HG03571 (cell line): ENCODE measurements around the gene KRTAP10-5.
"Not testable (repeated sequence)": the region's sequence is repeated elsewhere in the genome, so short reads cannot be mapped to it uniquely, and the experiment has no call there.

Experiments used
- ATAC-seq: cut with Tn5 transposase; IDR thresholded peaks from one replicate; pipeline ENCODE4 v1.9.1; 2021; ENCODE audit not compliant: unreplicated experiment

KRTAP10-5 gene

DNA sequence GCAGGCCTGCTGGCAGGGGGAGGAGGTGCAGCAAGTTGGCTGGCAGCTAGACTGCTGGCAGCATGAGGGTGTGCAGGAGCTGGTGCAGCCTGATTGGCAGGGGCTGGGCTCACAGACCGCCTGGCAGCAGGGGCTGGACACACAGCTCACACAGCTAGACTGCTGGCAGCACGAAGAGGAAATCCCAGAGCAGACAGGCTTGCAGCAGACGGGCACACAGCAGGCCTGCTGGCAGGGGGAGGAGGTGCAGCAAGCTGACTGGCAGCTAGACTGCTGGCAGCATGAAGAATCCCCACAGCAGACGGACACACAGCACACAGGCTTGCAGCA lies 11.4 kb upstream of the KRTAP10-5 start:
- not testable (repeated sequence) for ATAC-seq

- ATAC-seq, result not testable (repeated sequence)
Measured at GRCh38 chr21:44590897-44591800, 10.7 kb upstream of the KRTAP10-5 start.

DNA sequence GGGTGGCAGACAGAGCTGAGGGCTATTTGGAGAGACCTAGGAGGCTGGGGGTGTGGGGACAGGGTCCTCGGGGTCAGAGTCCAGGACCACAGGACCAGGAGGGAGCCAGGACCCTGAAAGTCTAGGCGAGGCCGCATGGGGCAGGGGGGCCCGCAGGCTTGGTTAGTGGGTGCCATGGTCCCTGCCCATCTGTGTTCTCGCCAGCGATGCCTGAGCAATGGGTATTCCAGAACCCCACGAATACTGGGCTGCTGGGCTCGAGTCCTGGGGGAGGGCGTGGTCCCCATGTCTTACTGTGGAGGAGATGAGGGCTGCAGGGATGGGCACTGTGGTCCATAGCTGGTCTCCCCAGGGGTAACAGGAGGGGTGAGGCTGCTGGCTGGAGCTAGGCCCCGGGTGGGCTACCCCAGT lies 9.9 kb upstream of the KRTAP10-5 start:
- no peak for ATAC-seq

DNA sequence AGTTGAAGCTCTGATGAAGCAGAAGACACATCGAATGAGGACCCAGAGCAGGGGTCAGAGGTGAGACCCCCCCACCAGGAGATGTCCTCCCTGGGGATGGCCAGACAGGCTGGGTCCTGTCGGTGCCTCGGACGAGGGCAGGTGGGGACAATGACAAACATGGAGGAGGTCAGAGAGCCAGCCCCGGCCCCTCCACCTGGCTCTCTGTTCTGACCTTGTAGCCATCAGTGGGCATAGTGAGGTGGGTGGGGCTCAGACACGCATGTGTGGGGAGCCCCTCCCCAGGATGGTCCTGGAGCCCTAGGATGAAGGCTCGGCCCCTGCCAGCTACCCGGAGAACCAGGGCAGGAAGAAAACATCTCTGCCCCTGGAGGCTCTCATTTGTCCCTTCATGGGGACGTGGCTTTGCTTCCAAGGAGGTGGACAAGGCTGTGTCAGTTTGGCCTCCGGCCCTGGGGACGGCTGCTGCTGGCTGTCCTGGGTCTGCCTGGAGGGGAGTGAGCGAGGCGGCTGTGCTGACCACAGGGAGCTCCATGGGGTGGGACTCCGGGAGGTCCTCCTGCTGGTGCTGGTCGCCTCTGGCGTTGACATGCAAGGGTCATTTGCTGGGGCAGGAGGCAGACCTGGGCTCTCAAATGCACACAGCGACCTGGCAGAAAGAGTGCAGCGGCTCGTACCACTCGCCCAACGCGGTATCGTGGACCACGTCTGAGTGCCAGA lies 9.3 kb upstream of the KRTAP10-5 start:
- ATAC-seq, result no peak

GRCh38 chr21:44589094-44589493 lies 8.7 kb upstream of the KRTAP10-5 start:
- ATAC-seq, result no peak

- no peak for ATAC-seq
Measured at GRCh38 chr21:44585892-44586291, 5.5 kb upstream of the KRTAP10-5 start.

GRCh38 chr21:44583800-44584147 lies 3.4 kb upstream of the KRTAP10-5 start:
- ATAC-seq, result no peak

DNA sequence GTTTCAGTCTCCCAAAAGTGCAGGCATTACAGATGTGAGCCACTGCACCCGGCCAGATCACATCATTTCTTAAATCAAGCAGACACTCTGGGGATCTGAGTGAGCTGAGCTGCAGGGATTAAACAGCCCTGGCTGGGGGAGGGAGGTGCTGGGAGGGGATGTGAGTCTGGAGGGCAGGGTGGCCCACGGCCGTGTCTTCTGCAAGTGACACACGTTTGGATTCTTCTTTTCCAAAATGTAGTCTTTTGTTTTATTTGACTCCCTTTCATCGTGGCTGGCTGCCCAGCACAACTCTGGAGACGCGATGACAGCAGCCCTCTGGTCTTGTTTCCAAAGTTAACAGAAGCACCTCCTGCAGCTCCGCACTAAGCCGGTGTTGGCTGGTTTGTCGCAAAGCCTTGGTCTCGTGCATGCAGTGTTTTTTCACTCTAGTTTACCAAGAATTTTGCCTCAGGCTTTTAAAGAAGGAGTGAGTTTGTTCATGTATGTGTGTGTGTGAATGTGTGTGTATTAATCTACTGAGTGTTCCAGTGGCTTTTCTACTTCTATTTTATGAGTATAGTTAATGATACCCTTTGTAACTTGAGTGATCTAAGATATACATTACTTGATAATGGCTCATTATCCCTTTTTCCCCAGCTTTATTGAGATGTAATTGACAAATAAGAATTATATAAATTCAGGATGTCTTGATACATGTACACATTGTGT lies 2.8 kb upstream of the KRTAP10-5 start:
- no peak for ATAC-seq

DNA sequence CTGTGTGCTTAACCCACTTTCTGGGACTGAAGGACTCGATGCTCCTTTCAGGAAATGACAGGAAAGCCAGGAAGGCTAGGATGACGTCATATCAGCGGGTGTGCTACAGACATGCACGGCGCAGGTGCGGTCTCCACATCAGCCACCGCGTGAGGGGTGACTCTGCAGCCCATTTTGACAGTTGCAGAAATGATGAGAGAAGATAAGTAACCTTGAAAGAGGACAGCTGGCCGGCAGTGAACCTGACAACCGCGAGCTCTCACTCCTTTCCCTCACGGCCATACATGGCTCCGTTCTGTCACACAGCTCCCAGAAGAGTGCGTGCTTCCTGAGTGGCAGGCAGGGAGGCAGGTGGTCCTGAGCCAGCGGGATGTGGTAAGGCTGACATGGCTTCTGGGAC lies 1.7 kb upstream of the KRTAP10-5 start:
- no peak for ATAC-seq

DNA sequence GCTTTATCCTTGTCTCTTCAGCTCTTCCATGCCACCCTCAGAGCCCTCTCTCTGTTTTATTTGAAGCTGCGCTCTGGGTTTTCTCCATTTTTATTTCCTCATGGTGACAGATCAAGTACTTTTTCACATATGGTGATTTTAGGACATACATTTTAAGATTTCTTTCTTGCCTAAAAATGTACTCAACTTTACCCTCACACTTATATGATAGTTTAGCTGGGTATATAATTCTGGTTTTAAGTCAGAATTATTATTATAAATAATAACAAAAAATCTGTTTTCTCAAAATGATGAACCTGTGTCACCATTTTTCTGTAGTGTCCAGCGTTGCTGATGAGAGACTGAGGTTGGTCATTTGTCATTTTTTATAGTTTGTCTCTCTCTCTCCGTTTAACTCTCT lies 754 bp upstream of the KRTAP10-5 start:
- no peak for ATAC-seq

DNA sequence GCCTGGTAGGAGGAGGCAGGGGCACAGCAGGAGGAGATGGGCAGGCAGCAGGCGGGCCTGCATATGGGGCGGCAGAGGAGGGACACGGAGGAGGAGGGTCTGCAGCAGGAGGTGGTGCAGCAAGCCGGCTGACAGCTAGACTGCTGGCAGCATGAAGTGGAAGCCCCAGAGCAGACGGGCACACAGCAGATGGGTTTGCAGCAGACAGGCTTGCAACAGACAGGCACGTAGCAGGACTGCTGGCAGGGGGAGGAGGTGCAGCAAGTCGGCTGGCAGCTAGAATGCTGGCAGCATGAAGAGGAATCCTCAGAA lies 615 bp downstream of the KRTAP10-5 start:
- no peak for ATAC-seq

DNA sequence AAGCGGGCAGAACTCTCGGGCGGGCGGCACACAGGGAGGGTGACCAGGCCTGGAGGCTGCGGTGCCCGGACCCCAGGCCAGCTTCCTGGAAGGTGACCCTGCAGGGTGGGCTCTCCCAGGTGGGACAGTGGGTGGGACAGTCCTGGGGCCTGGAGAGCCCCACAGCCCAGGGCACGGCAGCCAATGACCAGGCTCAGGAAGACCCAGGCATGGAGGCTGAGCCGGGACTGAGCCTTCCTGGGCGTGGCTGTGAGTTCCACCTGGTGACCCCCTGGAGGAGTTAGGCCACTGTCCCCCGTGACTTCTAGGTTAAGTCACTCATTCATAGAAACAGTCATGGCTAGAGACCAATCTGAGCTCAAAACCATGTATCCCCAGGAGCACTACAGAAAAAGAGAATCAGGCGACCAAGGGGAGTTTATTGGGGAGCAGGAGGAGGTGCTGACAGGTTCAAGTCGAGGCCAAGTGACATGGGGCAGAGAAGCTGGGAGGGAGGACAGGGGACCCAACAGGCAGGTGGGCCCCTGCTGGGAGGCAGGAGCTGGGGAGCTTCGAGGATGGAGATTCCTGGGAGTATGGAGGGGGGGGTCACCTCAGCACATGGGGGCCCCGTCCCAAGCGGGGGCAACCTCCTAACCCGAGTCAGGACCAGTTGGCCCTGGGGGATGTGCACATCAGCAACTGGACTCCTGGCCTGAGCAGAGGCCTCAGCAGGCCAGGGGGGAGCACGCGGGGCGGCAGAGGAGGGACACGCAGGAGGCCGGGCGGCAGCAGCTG lies 1.2 kb downstream of the KRTAP10-5 start:
- ATAC-seq, result no peak

- no peak for ATAC-seq
Measured at GRCh38 chr21:44578371-44579055, 1.9 kb downstream of the KRTAP10-5 start.

DNA sequence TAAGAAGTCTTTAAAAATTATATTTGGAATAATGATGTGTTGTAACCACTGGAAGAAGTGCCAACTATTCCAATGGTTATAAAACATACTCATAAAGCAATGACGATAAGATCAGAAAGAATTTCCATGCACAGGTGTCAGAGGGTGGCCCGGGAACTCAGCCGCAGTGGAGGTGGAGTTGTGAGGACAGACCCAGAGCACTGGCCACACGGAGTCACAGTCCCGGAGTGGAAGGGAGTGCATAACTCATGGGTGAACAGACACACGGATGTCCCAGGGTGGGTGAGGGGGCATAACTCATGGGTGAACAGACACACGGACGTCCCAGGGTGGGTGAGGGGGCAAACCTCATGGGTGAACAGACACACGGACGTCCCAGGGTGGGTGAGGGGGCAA lies 4.4 kb downstream of the KRTAP10-5 start:
- ATAC-seq, result no peak

GRCh38 chr21:44575307-44576024 lies 4.9 kb downstream of the KRTAP10-5 start:
- ATAC-seq, result no peak

GRCh38 chr21:44574457-44575306 lies 5.7 kb downstream of the KRTAP10-5 start:
- no peak for ATAC-seq

- ATAC-seq, result not testable (repeated sequence)
Measured at GRCh38 chr21:44573630-44574456, 6.6 kb downstream of the KRTAP10-5 start, which contains the start of gene KRTAP10-4. KRTAP10-4 (plus strand) TSS chr21:44573729; CDS start chr21:44573759, 30 bp downstream.

DNA sequence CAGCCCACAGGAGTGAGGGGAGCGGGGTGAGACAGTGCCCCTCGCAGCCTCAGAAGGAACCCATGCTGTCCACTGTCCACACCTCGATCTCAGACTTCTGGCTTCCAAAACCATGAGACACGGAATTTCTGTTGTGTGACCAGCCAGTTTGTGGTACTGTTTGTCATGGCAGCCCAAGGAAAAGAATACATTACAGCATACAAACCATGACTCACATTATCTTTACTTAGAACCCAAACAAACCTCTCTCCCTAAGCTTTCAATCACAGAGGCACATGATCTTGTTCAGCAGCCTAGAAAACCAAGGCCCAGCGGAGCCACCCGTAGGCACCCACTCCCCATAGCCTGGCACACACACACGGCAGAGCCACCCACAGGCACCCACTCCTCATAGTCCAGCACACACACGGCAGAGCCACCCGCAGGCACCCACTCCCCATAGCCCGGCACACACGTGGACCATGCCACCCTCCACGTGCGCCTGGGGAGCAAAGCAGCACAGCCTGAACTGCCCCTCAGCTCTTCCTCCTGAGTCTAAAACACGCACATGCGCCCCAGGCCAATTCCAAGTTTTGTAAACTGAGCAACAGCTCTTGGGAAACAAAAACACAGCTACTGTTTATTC lies 7.3 kb downstream of the KRTAP10-5 start:
- no peak for ATAC-seq
